HG03039 (cell line): ENCODE data around the gene ABLIM1.
A peak's percentile ranks its signal among the peaks of the same experiment; 100 is the strongest.

Source experiments
- ATAC-seq: cut with Tn5 transposase; IDR thresholded peaks from one replicate; pipeline ENCODE4 v1.9.1; 2021; ENCODE audit warnings: mild to moderate bottlenecking, moderate library complexity; ENCODE audit not compliant: unreplicated experiment

ABLIM1 gene

DNA sequence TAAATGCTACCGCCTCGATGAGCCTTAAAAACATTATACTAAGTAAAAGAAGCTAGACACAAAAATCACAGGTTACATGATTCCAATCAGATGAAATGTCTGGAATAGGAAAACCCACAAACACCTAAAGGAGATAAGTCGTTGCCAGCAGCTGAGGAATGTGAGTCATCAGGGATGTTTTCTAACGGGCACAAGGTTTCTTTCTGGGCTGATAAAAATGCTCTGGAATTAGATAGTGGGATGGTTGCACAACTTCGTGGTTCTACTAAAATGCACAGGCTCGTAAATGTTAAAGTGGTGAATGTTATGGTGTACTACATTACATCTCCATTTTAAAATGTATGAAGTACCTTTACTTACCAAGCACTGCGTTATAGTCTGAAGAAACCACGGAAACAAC lies 9.7 kb downstream of the ABLIM1 start:
- no peak for ATAC-seq

DNA sequence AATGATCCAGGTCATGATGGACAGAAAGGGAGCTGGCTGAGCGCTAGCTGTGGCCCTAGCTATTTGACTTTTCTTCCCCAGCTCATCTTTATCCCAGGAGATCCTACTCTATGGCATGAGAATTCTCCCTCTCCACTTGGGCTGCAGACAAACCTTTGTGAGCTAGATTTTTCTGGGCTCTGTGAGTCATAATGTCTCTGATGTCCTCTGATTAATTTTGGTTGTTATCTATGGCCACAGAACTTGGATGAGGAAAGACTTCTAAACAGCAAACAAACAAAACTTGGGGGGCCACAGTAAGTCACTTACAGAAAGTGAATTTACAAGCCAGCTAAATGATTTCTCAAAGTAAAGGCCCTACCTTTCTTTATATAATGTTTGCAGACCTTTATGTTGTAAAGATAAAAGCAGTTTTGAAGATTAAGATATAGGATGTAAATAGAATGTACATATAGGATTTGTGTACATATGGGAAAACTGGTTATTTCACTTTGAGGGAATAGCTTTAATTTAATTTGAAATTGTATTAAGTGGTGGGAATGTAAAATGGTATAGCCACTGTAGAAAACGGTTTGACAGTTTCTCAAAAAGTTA lies 10.4 kb downstream of the ABLIM1 start:
- ATAC-seq: no peak

GRCh38 chr10:114646426-114646825 lies 11.6 kb downstream of the ABLIM1 start:
- no peak for ATAC-seq

DNA sequence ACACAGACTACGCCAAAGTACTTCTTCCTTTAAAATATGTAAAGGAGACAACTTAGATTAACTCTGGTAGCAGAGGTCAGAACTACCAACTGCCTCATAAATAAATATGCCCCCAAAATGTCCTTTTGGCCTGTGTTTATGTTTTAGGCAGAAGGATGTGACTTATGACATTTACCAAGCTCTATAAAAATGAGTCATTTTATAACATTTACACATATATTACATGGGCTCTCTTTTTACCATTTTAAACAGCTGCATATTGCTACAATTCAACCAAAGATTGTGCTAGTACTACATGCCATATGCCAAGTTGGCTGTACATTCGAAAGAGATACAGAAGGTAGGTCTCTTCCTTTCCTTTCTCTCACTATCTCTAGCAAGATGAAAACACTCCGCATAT lies 12.4 kb downstream of the ABLIM1 start:
- no peak for ATAC-seq

DNA sequence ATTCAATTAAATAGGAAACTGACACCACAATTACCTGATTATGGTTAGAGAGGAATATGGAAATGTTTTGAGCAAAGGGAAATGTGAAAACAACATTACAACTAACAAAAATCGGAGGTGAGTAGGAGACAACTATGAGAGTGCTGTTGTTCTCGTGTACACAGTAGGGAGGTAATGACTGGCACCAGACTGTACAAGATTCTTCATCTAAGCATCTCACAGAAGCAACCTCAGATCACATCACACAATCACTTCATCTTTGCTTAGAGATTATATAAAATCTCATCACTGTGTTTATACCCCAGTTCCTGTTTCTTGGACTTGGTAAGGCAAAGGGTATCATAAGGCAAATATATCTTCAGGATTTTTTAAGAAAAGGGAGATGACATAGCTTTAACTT lies 14.9 kb downstream of the ABLIM1 start:
- ATAC-seq: no peak

GRCh38 chr10:114642729-114643128 lies 15.3 kb downstream of the ABLIM1 start:
- ATAC-seq: no peak

- no peak for ATAC-seq
Observed at GRCh38 chr10:114638821-114639625, 19.1 kb downstream of the ABLIM1 start.

GRCh38 chr10:114635797-114636550 lies 22.1 kb downstream of the ABLIM1 start:
- ATAC-seq: no peak

GRCh38 chr10:114635101-114635500 lies 23.0 kb downstream of the ABLIM1 start:
- ATAC-seq: no peak

DNA sequence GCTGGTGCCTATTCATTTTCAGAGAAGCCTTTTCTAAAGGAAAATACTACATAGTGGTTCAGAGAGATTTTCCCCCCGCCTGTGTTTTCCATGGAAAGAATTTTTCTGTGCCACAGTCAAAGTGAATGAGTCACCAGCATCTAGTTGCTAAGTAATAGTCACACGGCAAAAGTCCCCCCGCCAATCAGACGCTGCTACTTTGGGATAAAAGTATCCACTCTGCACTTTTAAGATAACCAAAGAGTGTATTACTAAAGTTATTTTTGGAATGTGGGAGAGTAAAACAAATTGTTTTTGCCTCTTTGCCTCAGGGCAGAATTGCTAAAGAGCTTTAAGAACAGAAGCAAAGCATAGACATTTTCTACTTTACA lies 23.5 kb downstream of the ABLIM1 start:
- no peak for ATAC-seq

DNA sequence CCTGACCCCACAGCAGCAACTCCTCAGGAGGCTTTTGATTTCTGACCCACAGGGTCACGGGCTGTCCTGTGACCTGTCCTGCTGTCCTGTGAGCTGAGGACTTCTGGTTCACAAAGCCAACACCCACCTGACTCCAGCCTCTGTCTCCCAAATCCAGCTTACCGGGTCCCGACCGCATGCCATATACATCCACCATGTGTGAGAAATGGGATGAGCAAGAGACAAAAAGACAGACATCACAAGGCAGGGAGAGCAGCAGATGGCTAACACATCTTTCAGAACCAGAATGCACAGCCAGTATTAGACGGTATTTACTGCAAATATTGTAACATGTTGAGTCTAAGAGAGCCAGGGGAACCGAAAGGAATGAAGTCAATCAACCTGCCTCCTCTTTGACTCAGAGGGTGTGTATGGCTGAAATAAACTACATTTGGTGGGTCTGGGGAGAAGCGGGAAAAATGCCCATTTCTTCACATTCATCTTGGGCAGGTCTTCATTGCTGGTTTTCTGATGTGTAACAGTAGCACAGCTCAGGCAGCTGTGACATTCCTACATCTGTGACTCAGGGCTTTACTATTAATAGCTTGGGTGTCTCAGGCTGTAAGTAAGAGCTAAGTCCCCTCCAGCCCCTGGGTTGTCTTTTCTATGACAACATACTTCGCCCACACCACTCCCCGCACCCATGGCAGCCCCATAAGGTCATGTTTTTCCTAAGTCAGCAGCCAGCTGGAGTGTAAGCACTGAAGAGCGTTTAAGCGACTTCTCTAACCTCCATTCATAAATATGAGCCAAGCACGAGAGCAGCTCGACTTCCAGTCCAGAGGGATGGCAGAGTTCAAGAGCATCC lies 25.0 kb downstream of the ABLIM1 start:
- ATAC-seq: no peak

- peak; percentile 71 for ATAC-seq
Observed at GRCh38 chr10:114631666-114632417, 26.2 kb downstream of the ABLIM1 start.

DNA sequence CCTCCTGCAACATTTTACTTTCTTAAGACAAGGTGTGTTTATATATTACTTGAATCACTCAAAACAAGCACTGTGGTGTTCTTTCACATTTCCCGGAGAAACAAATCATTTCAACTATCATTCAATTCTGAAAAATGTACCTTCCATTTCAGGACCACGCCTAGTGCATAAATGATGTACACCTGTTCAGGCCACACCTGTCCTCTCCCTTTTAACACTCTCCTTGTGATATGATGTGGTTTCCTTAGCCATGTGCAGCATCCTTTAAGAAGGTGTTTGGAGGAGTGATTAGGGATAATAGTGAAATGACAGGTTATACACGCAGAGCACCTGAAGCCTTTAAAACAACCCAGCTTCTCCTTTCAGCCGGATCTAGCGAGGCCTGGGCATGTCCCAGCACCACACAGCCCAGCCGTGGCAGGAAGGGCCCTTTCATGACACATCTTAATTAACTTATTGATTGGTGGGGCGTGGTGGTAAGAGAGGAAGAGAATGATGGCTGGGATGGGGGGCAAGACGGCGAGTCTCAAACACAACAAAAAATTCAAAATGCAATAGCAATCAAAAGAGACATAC lies 26.9 kb downstream of the ABLIM1 start:
- no peak for ATAC-seq

DNA sequence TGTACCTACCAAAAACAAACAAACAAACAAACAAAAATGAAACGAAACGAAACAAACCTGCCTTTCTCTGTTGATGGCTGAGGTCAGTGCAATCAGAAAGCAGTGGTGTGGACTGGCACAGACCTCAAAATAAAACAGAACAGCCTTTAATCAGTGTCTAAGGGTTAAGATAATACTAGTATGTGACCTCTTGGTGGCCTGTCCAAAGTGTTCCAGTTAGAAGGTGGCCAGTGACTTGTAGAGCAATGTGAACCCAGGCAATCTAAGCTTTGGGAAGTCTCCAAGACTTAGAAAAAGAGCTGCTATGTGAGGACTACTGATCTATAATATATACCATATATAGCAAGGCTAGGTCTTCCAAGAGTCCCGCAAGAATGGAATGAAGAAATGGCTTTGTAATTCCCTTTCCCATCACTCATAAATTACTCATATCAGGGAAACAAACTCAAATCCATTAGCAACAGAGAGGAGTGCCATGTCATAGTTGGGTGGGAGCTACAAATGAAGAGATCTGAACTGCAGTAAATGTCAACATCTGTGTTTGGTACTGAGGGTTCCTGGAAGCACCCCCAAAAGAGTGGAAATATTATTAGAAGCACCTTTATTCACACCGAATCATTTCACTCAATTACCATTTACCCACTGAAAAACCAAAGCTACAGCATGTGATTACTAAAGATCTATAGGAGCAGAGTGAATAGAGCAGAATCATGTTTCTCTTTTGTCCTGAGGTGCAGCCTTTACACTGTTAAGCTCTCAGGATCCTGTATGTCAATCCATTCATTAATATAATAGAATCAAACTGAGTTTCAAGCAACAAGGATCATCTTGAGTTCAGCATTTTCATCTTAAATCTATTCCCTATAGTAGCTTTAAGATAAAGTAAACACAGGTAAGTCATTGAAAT lies 28.0 kb downstream of the ABLIM1 start:
- no peak for ATAC-seq

DNA sequence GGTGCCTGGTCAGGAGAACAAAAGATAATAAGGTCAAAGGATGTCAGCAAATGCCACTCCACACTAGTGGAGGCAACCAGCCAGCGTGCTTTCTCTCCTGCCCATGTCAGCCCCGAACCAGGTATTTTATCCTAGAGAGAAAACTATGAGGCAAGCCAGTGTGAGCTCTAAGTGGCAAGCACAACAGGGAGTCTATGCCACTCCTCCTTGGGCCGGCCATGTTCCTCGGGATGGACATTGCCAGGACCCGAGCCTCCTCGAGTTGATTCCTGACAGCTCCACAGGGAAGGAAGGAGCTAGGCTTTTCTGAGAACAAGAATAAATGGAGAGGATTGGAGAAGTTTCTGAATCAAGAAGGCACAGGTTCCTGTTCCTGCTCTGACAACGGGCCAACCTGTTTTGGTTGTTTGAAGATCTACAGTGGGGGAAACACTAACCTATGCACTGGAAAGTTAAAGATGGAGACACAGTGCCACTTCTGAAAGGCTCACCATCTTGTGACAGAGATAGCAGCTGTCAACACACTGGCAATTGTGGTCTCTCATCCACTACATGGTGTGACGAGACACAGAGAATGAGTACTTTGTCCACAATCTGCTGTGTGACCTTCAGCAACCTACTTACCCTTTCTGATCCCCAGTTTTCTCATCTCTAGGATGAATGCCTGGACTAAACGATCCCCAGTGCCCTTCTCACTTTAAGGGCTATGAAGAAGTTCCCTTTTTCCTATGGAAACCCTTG lies 28.8 kb downstream of the ABLIM1 start:
- ATAC-seq: no peak

- no peak for ATAC-seq
Observed at GRCh38 chr10:114628106-114628505, 30.0 kb downstream of the ABLIM1 start.

- ATAC-seq: no peak
Observed at GRCh38 chr10:114626841-114627240, 31.2 kb downstream of the ABLIM1 start.
